IMR-90 (cell line): ENCODE data around the gene CYTH1. TPM values are rescaled to one million over a fixed set of nuclear protein-coding genes. Genes with fewer than 3 reads are reported as not detected.

Experiments
- ATAC-seq: fragments of 200-7000 bp; cut with Tn5 transposase; 2 replicates; pipeline ENCODE4 v1.9.1; 2020; ENCODE audit warnings: low read depth, mild to moderate bottlenecking, moderate library complexity
- BruUV-seq: library from RNA; stranded (reverse); fragments of 400-500 nt; replicated peaks from 2 replicates; lab custom pipeline; 2021; lab: Mats Ljungman, UMichigan
- CTCF ChIA-PET: fragments of 300-600 bp; formaldehyde crosslinking; extraction: SDS; loops from one replicate; lab custom pipeline; 2021; ENCODE audit warnings: antibody characterized with exemption; lab: Yijun Ruan, JAX
- POLR2A ChIA-PET: fragments of 300-600 bp; sonication (Branson Sonifier 250); formaldehyde crosslinking; loops from one replicate; lab custom pipeline; 2022; ENCODE audit warnings: antibody characterized with exemption; ENCODE audit not compliant: unreplicated experiment; lab: Charles Lee
- DNase-seq: peaks from one replicate; pipeline ENCODE4 v3.0.0; 2013
- H2AFZ ChIP-seq: replicated peaks from 2 replicates; pipeline ENCODE3; 2013; ENCODE audit warnings: low read length, mild to moderate bottlenecking; ENCODE audit not compliant: poor library complexity
- H2AK5ac ChIP-seq: 2 replicates; pipeline ENCODE4 v1.6.1; 2013; ENCODE audit warnings: low read depth, low read length, inconsistent platforms
- H2AK9ac ChIP-seq: replicated peaks from 2 replicates; pipeline ENCODE3; 2013; ENCODE audit warnings: mild to moderate bottlenecking, low read depth, low read length, moderate library complexity; ENCODE audit not compliant: poor library complexity
- H2BK120ac ChIP-seq: 2 replicates; pipeline ENCODE4 v1.6.1; 2013; ENCODE audit warnings: low read depth, low read length, inconsistent platforms
- H2BK15ac ChIP-seq: 3 replicates; pipeline ENCODE4 v1.6.1; 2013; ENCODE audit warnings: low read depth, low read length, inconsistent platforms
- H2BK20ac ChIP-seq: 2 replicates; pipeline ENCODE4 v1.6.1; 2013; ENCODE audit warnings: low read depth, mild to moderate bottlenecking, inconsistent platforms, low read length, moderate library complexity
- H2BK5ac ChIP-seq: 2 replicates; pipeline ENCODE4 v1.6.1; 2013; ENCODE audit warnings: mild to moderate bottlenecking, low read depth, low read length, inconsistent platforms; ENCODE audit not compliant: poor library complexity, severe bottlenecking
- H3K14ac ChIP-seq: replicated peaks from 2 replicates; pipeline ENCODE4 v1.6.1; 2013; ENCODE audit warnings: low read depth, low read length, inconsistent platforms
- H3K18ac ChIP-seq: 2 replicates; pipeline ENCODE4 v1.6.1; 2013; ENCODE audit warnings: low read depth, low read length, control low read depth
- H3K23ac ChIP-seq: 2 replicates; pipeline ENCODE4 v1.6.1; 2013; ENCODE audit warnings: low read depth, low read length, inconsistent platforms
- H3K27ac ChIP-seq: 2 replicates; pipeline ENCODE4 v1.5.1; 2013; ENCODE audit warnings: mild to moderate bottlenecking, control low read depth, low read length; ENCODE audit not compliant: insufficient read depth
- H3K27me3 ChIP-seq: 2 replicates; pipeline ENCODE4 v1.6.1; 2013; ENCODE audit warnings: low read length; ENCODE audit not compliant: control insufficient read depth, insufficient read depth
- H3K36me3 ChIP-seq: 2 replicates; pipeline ENCODE4 v1.6.1; 2013; ENCODE audit warnings: low read length, mixed read lengths; ENCODE audit not compliant: control insufficient read depth, insufficient read depth
- H3K4ac ChIP-seq: 2 replicates; pipeline ENCODE4 v1.6.1; 2013; ENCODE audit warnings: low read depth, low read length, inconsistent platforms
- H3K4me1 ChIP-seq: 2 replicates; pipeline ENCODE4 v1.6.1; 2013; ENCODE audit warnings: low read length, mixed read lengths; ENCODE audit not compliant: control insufficient read depth, insufficient read depth
- H3K4me2 ChIP-seq: 2 replicates; pipeline ENCODE4 v1.6.1; 2013; ENCODE audit warnings: low read depth, mild to moderate bottlenecking, control low read depth, low read length, moderate library complexity
- H3K4me3 ChIP-seq: 2 replicates; pipeline ENCODE4 v1.5.1; 2013; ENCODE audit warnings: low read depth, mild to moderate bottlenecking, control low read depth, low read length, moderate library complexity; ENCODE audit not compliant: insufficient read depth
- H3K56ac ChIP-seq: 2 replicates; pipeline ENCODE4 v1.6.1; 2013; ENCODE audit warnings: low read length, inconsistent platforms; ENCODE audit not compliant: insufficient read depth; ENCODE audit errors: extremely low read depth
- H3K79me1 ChIP-seq, 2 experiments: 2 replicates each; pipeline ENCODE4 v1.6.1; 2013; ENCODE audit warnings: low read length in 2 of 2, inconsistent platforms in 1 of 2, low read depth in 1 of 2
- H3K9ac ChIP-seq: 2 replicates; pipeline ENCODE4 v1.6.1; 2013; ENCODE audit warnings: low read depth, low read length, control low read depth
- H3K9me1 ChIP-seq: 2 replicates; pipeline ENCODE4 v1.6.1; 2013; ENCODE audit warnings: low read length, inconsistent platforms; ENCODE audit not compliant: insufficient read depth
- H3K9me3 ChIP-seq: 2 replicates; pipeline ENCODE4 v1.6.1; 2013; ENCODE audit warnings: low read length; ENCODE audit not compliant: control insufficient read depth, insufficient read depth
- H4K20me1 ChIP-seq: 2 replicates; pipeline ENCODE4 v1.6.1; 2013; ENCODE audit warnings: low read length, inconsistent platforms; ENCODE audit not compliant: insufficient read depth
- H4K5ac ChIP-seq: 2 replicates; pipeline ENCODE4 v1.6.1; 2013; ENCODE audit warnings: mild to moderate bottlenecking, low read depth, low read length, control low read depth
- H4K8ac ChIP-seq, 2 experiments: 2 replicates each; pipeline ENCODE4 v1.6.1; 2013; ENCODE audit warnings: low read depth in 2 of 2, low read length in 2 of 2, control low read depth in 1 of 2, inconsistent platforms in 1 of 2
- H4K91ac ChIP-seq: 2 replicates; pipeline ENCODE4 v1.6.1; 2013; ENCODE audit warnings: low read depth, low read length, inconsistent platforms; ENCODE audit not compliant: insufficient read depth
- CHD1 ChIP-seq: IDR thresholded peaks from 2 replicates; pipeline ENCODE4 v1.6.1; 2012; ENCODE audit warnings: low read depth, low read length, improper control_type of control experiment
- FOS ChIP-seq: fragments of 150-350 bp; IDR thresholded peaks from 2 replicates; pipeline ENCODE4 v1.6.1; 2016; ENCODE audit warnings: low read depth, low read length
- MXI1 ChIP-seq: IDR thresholded peaks from 2 replicates; pipeline ENCODE4 v1.6.1; 2012; ENCODE audit warnings: low read depth, mild to moderate bottlenecking, low read length, moderate library complexity, borderline replicate concordance
- NFE2L2 ChIP-seq: fragments of 150-350 bp; IDR thresholded peaks from 2 replicates; pipeline ENCODE4 v1.6.1; 2016; ENCODE audit warnings: low read depth, mild to moderate bottlenecking, low read length
- RAD21 ChIP-seq: IDR thresholded peaks from 2 replicates; pipeline ENCODE4 v1.6.1; 2012; ENCODE audit warnings: low read length, improper control_type of control experiment
- whole genome bisulfite sequencing, 2 experiments: methylation state at CpG; one replicate each; pipeline versions ENCODE4 v1.1.5 to v1.1.7; 2013; ENCODE audit warnings: missing lambda C conversion rate in 2 of 2; ENCODE audit not compliant: insufficient read length in 1 of 2; ENCODE audit errors: extremely low coverage in 2 of 2; 5-methylcytosine and 5-hydroxymethylcytosine counted together
- dilution Hi-C: fragments of 300-500 bp; cut with HindIII; formaldehyde crosslinking; loops from one replicate; pipeline ENCODE4 v1.14.3; 2018; ENCODE audit warnings: low sequenced_read_pairs; ENCODE audit not compliant: unreplicated experiment
- in situ Hi-C: fragments of 300-500 bp; cut with MboI; formaldehyde crosslinking; loops from 3 replicates; pipeline ENCODE4 v1.14.3; 2019; ENCODE audit warnings: low sequenced_read_pairs, inconsistent platforms, mixed read lengths
- intact Hi-C: fragments of 100-400 bp; cut with micrococcal nuclease; formaldehyde crosslinking; loops from 2 replicates; pipeline ENCODE4 v1.10.0; 2022
- polyA plus RNA-seq, 3 experiments: library from polyadenylated mRNA; depleted of rRNA; stranded (reverse); fragments of >200 nt; gene quantifications; 2 replicates each; pipeline ENCODE4 v1.2.3, GENCODE V29; 2012; ENCODE audit warnings: low replicate concordance in 1 of 3
- total RNA-seq: library from RNA; depleted of rRNA; stranded (reverse); fragments of >200 nt; gene quantifications from 2 replicates; pipeline ENCODE4 v1.2.3, GENCODE V29; 2012
- TF ChIP-seq, protein P1 (sequence below): conservative IDR thresholded peaks from 2 replicates; pipeline ENCODE4 v1.5.1; 2012; ENCODE audit warnings: mild to moderate bottlenecking, low read depth, low read length, improper control_type of control experiment

Gene CYTH1
- total and polyA plus RNA-seq, 2 of the 4 experiments (the other 2 are of a cell fraction): 7.9 to 12.4 TPM

DNA sequence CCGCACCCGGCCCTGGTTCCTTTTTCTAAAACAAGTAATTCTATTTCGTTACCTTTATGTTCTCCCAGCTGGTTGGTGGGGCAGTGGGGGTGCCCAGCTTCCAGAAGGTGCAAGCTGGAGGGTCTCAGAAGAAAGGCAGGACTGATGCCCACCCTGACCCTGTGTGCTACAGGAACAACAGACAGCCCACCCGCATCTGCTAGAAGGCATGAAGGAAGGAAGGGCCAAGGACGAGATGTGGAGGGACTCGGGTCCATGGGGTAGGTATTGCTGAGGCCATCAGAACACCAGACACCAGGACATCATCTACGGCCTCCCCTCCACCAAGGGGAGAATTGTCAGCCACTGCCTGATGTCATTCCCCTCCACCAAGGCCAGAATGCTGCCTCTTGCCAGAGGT, 6.4 kb upstream of the CYTH1 start:
- in situ Hi-C loops: no loop called here

More for the DNA sequence above, 6.4 kb upstream of the CYTH1 start:
- no peak overlapping the region for H3K23ac ChIP-seq
- H3K27ac ChIP-seq: no peak overlapping the region
- BruUV-seq: no TSS peak
- H3K36me3 ChIP-seq: peaks cover 1% of the 10 kb centered on the region
- DNase-seq (no peak), ATAC-seq (no peak)
- peak overlapping the region; percentile 43; the same call in 1 of the 2 replicates for H2AK5ac ChIP-seq
- H3K9me1 ChIP-seq: peaks cover 37% of the 10 kb centered on the region
- H4K91ac ChIP-seq: no peak overlapping the region
- no peak overlapping the region for H3K4me3 ChIP-seq
- no peak overlapping the region for H4K8ac ChIP-seq
- CTCF ChIA-PET: no interaction called here
- no peak overlapping the region for H3K56ac ChIP-seq
- H3K4ac ChIP-seq: no peak overlapping the region; the same call in 1 of the 2 replicates
- H4K5ac ChIP-seq: no peak overlapping the region
- H2AFZ ChIP-seq: no peak overlapping the region
- POLR2A ChIA-PET: no interaction called here
- no peak overlapping the region for H2BK5ac ChIP-seq
- TF ChIP-seq MXI1 (no peak), RAD21 (no peak), NFE2L2 (no peak), FOS (no peak), CHD1 (no peak)
- TF ChIP-seq, protein P1, sequence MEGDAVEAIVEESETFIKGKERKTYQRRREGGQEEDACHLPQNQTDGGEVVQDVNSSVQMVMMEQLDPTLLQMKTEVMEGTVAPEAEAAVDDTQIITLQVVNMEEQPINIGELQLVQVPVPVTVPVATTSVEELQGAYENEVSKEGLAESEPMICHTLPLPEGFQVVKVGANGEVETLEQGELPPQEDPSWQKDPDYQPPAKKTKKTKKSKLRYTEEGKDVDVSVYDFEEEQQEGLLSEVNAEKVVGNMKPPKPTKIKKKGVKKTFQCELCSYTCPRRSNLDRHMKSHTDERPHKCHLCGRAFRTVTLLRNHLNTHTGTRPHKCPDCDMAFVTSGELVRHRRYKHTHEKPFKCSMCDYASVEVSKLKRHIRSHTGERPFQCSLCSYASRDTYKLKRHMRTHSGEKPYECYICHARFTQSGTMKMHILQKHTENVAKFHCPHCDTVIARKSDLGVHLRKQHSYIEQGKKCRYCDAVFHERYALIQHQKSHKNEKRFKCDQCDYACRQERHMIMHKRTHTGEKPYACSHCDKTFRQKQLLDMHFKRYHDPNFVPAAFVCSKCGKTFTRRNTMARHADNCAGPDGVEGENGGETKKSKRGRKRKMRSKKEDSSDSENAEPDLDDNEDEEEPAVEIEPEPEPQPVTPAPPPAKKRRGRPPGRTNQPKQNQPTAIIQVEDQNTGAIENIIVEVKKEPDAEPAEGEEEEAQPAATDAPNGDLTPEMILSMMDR: no peak
- no peak overlapping the region for H2BK15ac ChIP-seq
- H2BK20ac ChIP-seq: no peak overlapping the region
- H3K27me3 ChIP-seq: no peaks in the 10 kb centered on the region
- H3K18ac ChIP-seq: no peak overlapping the region
- intact Hi-C loops (no loop called here), dilution Hi-C loops (no loop called here)
- peaks cover 27% of the 10 kb centered on the region for H3K4me1 ChIP-seq
- 100% methylated on average over 1 of the region's 7 CpGs; no CpG with 5 or more reads in 1 of the 2 experiments for WGBS, 2 experiments
- peaks cover 3% of the 10 kb centered on the region; the same call in 1 of the 2 replicates for H4K20me1 ChIP-seq
- H3K9ac ChIP-seq: no peak overlapping the region
- H2BK120ac ChIP-seq: no peak overlapping the region; the same call in 1 of the 2 replicates
- peaks cover 0 to 31% of the 10 kb centered on the region in 2 experiments; a peak in 2 of 4 replicates for H3K79me1 ChIP-seq
- no peak overlapping the region for H2AK9ac ChIP-seq
- H3K9me3 ChIP-seq: no peaks in the 10 kb centered on the region
- no peak overlapping the region for H3K4me2 ChIP-seq
- no peak overlapping the region for H3K14ac ChIP-seq
